Stomach (tissue), 19 donors: ENCODE results near the gene FYCO1. TPM values are rescaled to one million over a fixed set of nuclear protein-coding genes. Genes with fewer than 3 reads are reported as not detected.
A peak's percentile ranks its signal among the peaks of the same experiment; 100 is the strongest.
"Not testable (repeated sequence)": the region's sequence is repeated elsewhere in the genome, so short reads cannot be mapped to it uniquely, and the experiment has no call there.

Experiments
- DNase-seq, 2 donors: peaks; one replicate each; pipeline versions ENCODE4 v3.0.0 to v3.0.0-alpha.2; 2013 to 2019
- H3K27ac ChIP-seq, 5 donors: fragments of 200-600 bp in 4 of 5; sonication (generic) in 4 of 5; one replicate each; pipeline ENCODE4 v1.5.1; 2013 to 2019; ENCODE audit warnings: mild to moderate bottlenecking in 1 of 5, moderate library complexity in 1 of 5
- H3K27me3 ChIP-seq, 3 donors: fragments of 200-600 bp; sonication (generic); one replicate each; pipeline ENCODE4 v1.5.1; 2017 to 2019; ENCODE audit warnings: mixed run types in 1 of 3
- H3K36me3 ChIP-seq, 4 donors: fragments of 200-600 bp; sonication (generic); 1 replicate in 3 of 4; 2 replicates in 1 of 4; pipeline ENCODE4 v1.5.1; 2016 to 2019
- H3K4me1 ChIP-seq, 4 donors: fragments of 200-600 bp; sonication (generic); one replicate each; pipeline ENCODE4 v1.5.1; 2016 to 2019
- H3K4me3 ChIP-seq, 4 donors: fragments of 200-600 bp; sonication (generic) in 3 of 4; one replicate each; pipeline ENCODE4 v1.5.1; 2016 to 2019; ENCODE audit warnings: mild to moderate bottlenecking in 1 of 4
- H3K9me3 ChIP-seq, 4 donors: fragments of 200-600 bp; sonication (generic); one replicate each; pipeline ENCODE4 v1.5.1; 2016 to 2019
- EP300 ChIP-seq: sonication (generic); formaldehyde crosslinking; IDR thresholded peaks from one replicate; pipeline ENCODE4 v1.6.1; 2017; ENCODE audit warnings: antibody characterized with exemption
- POLR2A ChIP-seq, 4 donors: fragments of 450-650 bp; IDR thresholded peaks; one replicate each; pipeline ENCODE4 v1.6.1; 2016; ENCODE audit warnings: antibody characterized with exemption in 4 of 4, control low read depth in 2 of 4, mild to moderate bottlenecking in 1 of 4, moderate library complexity in 1 of 4
- POLR2AphosphoS5 ChIP-seq, 3 donors: sonication (generic); formaldehyde crosslinking; IDR thresholded peaks; one replicate each; pipeline ENCODE4 v1.6.1; 2016; ENCODE audit warnings: antibody characterized with exemption in 3 of 3
- WGBS, 5 donors: extraction: QIAGEN DNeasy Blood & Tissue Kit in 3 of 5; methylation state at CpG; one replicate each; pipeline versions ENCODE4 v1.1.5 to v1.1.7; 2013 to 2018; 5-methylcytosine and 5-hydroxymethylcytosine counted together
- intact Hi-C: fragments of 100-400 bp; cut with DNase I; formaldehyde crosslinking; loops from one replicate; pipeline ENCODE4 v1.15.1; 2023; ENCODE audit warnings: low total_unique reads
- long read RNA-seq, 10 donors: transcript quantifications; one replicate each; lab custom pipeline, GENCODE V29; 2026
- polyA plus RNA-seq, 3 donors: library from polyadenylated mRNA; stranded (reverse); fragments of 200-250 nt; gene quantifications; one replicate each; pipeline ENCODE4 v1.2.3, GENCODE V29; 2013
- total RNA-seq, 5 donors: library from RNA; depleted of rRNA; stranded (reverse); fragments of >200 nt; gene quantifications; one replicate each; pipeline versions ENCODE4 v1.1.0 to v1.2.3, GENCODE V29; 2014 to 2016
- TF ChIP-seq, protein P1 (sequence below), 7 experiments: fragments of 450-650 bp in 4 of 7; fragments of 200-600 bp in 3 of 7; sonication (generic) in 3 of 7; IDR thresholded peaks; one replicate each; pipeline ENCODE4 v1.5.1; 2016 to 2019; ENCODE audit warnings: antibody characterized with exemption in 7 of 7, control low read depth in 2 of 7, mild to moderate bottlenecking in 1 of 7
- donor health status: healthy with polysubstance abuse.
- donor health status: Bipolar disorder and iron deficiency.
- donor health status: healthy.

FYCO1 gene
- 10 to 100 TPM; 18.0 to 97.4 (median 39.3) TPM for total RNA-seq
- polyA plus RNA-seq: 10 to 100 TPM; 10.7 to 11.8 (median 11.3) TPM
- long read RNA-seq, donor 1: 0 reads
- long read RNA-seq, donor 2, full-length matches to known transcripts: 2 of 10 reads
- long read RNA-seq, donor 2, partial matches to known transcripts: 8 of 10 reads
- long read RNA-seq, donor 2, other reads (novel, unspliced or antisense): 0 of 10 reads
- long read RNA-seq, donor 3, full-length matches to known transcripts: 1 of 10 reads
- long read RNA-seq, donor 3, partial matches to known transcripts: 9 of 10 reads
- long read RNA-seq, donor 3, other reads (novel, unspliced or antisense): 0 of 10 reads
- long read RNA-seq, donor 4: 0 reads
- long read RNA-seq, donor 5, full-length matches to known transcripts: 1 of 1 reads
- long read RNA-seq, donor 5, partial matches to known transcripts: 0 of 1 reads
- long read RNA-seq, donor 5, other reads (novel, unspliced or antisense): 0 of 1 reads
- long read RNA-seq, donor 6: 0 reads
- long read RNA-seq, donor 7: 0 reads
- long read RNA-seq, donor 8, full-length matches to known transcripts: 1 of 1 reads
- long read RNA-seq, donor 8, partial matches to known transcripts: 0 of 1 reads
- long read RNA-seq, donor 8, other reads (novel, unspliced or antisense): 0 of 1 reads
- long read RNA-seq, donor 9: 0 reads
- long read RNA-seq, donor 10: 0 reads

DNA sequence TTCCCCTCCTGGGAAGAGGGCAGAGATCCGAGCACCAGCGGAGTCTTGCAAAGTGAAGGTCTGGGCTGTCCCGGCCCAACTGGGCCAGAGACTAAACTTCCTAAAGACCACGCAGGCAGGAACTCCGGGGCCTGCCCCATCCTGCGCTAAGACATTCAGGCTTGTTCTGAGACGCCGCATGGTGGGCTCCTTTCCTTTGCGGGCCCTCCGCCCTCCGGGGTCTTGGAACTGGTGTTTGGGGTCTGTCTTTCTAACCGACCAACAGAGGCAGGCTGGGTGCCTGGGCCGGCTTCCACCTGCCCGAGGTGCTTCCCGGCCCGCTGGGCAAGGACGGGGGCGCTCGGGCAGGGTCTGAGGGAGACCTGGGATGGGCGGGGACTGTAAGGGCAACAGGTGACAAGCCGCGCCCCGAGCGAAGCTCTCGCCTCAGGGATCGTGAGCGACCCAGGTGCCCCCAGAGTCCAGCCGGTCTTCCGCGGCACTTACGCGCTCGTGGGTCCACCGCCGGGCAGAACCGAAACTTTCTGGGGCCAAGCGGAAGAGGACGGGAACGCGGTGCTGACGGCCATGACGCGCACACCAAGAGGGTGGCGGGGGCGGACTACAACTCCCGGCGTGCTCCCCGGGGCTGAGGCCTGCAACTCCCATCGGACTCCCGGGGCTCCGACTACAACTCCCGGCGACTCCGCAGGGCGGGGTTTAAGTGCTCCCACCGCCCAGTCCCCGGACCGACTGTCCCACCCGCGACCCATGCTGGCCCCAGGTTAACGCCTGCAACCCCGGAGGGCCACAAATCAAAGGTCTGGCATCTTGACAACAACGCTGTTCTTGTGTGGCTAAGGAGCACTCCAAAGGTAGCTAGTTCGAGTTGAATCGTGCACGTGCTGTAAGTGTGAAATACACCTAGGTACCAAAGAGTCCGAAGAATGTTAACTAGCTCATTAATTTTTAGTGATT, at the start of gene FYCO1:
FYCO1 (minus strand) TSS at position 589 of the 957 bp plus-strand sequence. CDS start 10,914 bp downstream, outside the sequence.
- TF ChIP-seq EP300 (no peak), POLR2AphosphoS5 (IDR thresholded peaks at IDR 0.05) (peak; percentile 50 to 93 (median 93)), POLR2A (IDR thresholded peaks at IDR 0.05) (peak in 1 of 4 donors; percentile 15)
- Histone ChIP-seq H3K36me3 (no peaks in the 10 kb centered on the region), H3K9me3 (no peaks in the 10 kb centered on the region), H3K4me1 (peaks cover 44 to 56% (median 49%) of the 10 kb centered on the region in 4 donors), H3K27ac (peak within 1 kb of the TSS; percentile 90 to 99 (median 96)), H3K4me3 (peak within 1 kb of the TSS; percentile 64 to 99 (median 74)), H3K27me3 (no peaks in the 10 kb centered on the region)
- intact Hi-C loops: no loop called here
- peak; percentile 94 to 97 for DNase-seq
- WGBS, 5 donors: 1 to 2% (median 2%) methylated on average over 44 to 67 of the region's 67 CpGs

DNA sequence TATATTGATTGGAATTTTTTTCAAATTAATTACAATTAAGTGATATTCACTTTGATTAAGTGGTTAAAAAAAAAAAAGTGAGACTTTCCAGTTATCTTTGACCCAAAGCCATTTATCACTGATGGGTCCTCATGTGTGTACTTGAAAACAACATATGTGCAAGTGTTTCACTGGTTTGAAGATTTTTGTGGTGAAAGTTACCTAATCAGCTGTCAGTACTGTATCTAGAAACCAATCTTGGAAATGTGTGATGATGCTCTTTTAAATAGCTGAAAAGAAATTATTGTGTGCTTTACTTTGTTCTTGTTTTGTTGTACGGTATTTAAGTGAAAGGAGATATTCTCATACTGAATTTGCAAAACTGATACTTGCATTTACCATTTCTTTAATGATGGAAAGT, 43.3 kb upstream of the FYCO1 start:
- Histone ChIP-seq H3K4me1 (no peaks in the 10 kb centered on the region), H3K4me3 (no peak overlapping the region), H3K27ac (no peak overlapping the region), H3K9me3 (no peaks in the 10 kb centered on the region), H3K27me3 (no peaks in the 10 kb centered on the region), H3K36me3 (no peaks in the 10 kb centered on the region)
- 85 to 100% (median 92%) methylated on average over 1 of the region's 1 CpG for WGBS, 5 donors
- no peak for TF ChIP-seq POLR2A (IDR thresholded peaks at IDR 0.05)
- no peak for TF ChIP-seq EP300
- TF ChIP-seq POLR2AphosphoS5 (IDR thresholded peaks at IDR 0.05): no peak
- TF ChIP-seq, protein P1, sequence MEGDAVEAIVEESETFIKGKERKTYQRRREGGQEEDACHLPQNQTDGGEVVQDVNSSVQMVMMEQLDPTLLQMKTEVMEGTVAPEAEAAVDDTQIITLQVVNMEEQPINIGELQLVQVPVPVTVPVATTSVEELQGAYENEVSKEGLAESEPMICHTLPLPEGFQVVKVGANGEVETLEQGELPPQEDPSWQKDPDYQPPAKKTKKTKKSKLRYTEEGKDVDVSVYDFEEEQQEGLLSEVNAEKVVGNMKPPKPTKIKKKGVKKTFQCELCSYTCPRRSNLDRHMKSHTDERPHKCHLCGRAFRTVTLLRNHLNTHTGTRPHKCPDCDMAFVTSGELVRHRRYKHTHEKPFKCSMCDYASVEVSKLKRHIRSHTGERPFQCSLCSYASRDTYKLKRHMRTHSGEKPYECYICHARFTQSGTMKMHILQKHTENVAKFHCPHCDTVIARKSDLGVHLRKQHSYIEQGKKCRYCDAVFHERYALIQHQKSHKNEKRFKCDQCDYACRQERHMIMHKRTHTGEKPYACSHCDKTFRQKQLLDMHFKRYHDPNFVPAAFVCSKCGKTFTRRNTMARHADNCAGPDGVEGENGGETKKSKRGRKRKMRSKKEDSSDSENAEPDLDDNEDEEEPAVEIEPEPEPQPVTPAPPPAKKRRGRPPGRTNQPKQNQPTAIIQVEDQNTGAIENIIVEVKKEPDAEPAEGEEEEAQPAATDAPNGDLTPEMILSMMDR (IDR thresholded peaks at IDR 0.05): no peak
- intact Hi-C loops: no loop called here
- no peak for DNase-seq

DNA sequence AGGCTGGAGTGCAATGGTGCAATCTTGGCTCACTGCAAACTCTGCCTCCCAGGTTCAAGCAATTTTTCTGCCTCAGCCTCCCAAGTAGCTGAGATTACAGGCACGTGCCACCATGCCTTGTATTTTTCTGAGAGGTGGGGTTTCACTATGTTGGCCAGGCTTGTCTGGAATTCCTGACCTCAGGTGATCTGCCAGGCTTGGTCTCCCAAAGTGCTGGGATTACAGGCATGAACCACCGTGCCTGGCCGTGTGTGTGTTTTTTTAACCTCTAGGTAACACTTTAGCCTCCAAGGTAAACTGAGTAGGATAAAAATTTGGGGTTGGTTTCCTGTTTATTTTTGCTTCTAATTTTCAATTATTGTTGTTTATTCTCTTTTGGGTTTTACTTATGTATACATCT, 42.4 kb upstream of the FYCO1 start:
- H3K27me3 ChIP-seq, intact Hi-C loops, DNase-seq, H3K4me1 ChIP-seq, H3K36me3 ChIP-seq, H3K27ac ChIP-seq, H3K4me3 ChIP-seq, H3K9me3 ChIP-seq: not testable (repeated sequence)
- 72 to 83% (median 78%) methylated on average over 3 of the region's 3 CpGs for WGBS, 5 donors

DNA sequence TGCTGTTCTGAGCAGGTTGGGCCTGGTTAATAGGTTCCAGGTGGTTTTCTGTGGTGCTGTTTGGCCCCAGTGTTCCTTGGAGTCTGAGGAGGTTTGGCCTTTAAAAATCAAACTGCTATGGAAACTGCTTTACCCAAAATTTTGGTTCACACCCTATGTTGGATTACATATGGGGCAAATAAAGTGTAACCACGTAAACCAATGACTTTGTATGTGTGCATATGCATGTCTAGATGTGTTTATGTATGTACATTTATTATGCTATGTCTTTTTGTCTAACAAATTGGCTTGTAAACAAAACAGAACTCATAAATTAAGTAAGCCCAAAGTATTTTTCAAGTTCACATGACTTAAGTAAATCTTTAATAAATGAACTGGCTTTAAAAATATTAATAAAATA, 40.6 kb upstream of the FYCO1 start:
- no peaks in the 10 kb centered on the region for H3K4me1 ChIP-seq
- WGBS, 5 donors: 88 to 93% (median 92%) methylated on average over 1 of the region's 1 CpG
- TF ChIP-seq POLR2AphosphoS5 (IDR thresholded peaks at IDR 0.05): no peak
- TF ChIP-seq, protein P1 (IDR thresholded peaks at IDR 0.05): no peak
- no peak for TF ChIP-seq EP300
- TF ChIP-seq POLR2A (IDR thresholded peaks at IDR 0.05): no peak

DNA sequence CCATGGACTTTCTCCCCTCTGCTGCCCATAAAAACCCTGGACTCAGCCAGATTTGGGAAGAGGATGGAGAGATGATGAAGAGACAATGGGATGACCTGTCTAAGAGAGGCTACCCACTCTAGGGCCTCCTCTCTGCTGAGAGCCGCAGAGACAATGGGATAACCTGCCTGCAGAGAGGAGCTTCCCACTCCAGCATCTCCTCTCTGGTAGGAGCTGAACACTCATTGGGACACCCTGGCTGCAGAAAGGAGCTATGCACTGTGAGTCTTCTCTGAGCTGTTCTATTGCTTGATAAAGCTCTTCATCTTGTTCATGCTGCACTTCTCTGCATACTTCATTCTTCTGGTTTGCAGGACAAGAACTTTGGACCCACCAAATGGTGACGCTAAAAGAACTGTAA, 36.1 kb upstream of the FYCO1 start:
- no peaks in the 10 kb centered on the region for H3K27me3 ChIP-seq
- H3K4me3 ChIP-seq: no peak overlapping the region
- no peak for DNase-seq
- H3K27ac ChIP-seq: no peak overlapping the region
- 88 to 100% (median 97%) methylated on average over 2 of the region's 2 CpGs for WGBS, 5 donors
- peaks cover 0 to 18% (median 9%) of the 10 kb centered on the region in 4 donors for H3K9me3 ChIP-seq
- intact Hi-C loops: no loop called here
- no peaks in the 10 kb centered on the region for H3K36me3 ChIP-seq
- TF ChIP-seq, protein P1 (IDR thresholded peaks at IDR 0.05): no peak
- TF ChIP-seq EP300 (no peak), POLR2AphosphoS5 (IDR thresholded peaks at IDR 0.05) (no peak), POLR2A (IDR thresholded peaks at IDR 0.05) (no peak)
- H3K4me1 ChIP-seq: no peaks in the 10 kb centered on the region

More for the DNA sequence above, 40.6 kb upstream of the FYCO1 start:
- H3K27me3 ChIP-seq: no peaks in the 10 kb centered on the region
- H3K4me3 ChIP-seq: no peak overlapping the region
- H3K27ac ChIP-seq: no peak overlapping the region
- no peak for DNase-seq
- H3K36me3 ChIP-seq: no peaks in the 10 kb centered on the region
- intact Hi-C loops: no loop called here
- H3K9me3 ChIP-seq: peaks cover 0 to 6% (median 0%) of the 10 kb centered on the region in 4 donors
